Measurements from ENCODE around the gene PTH2. TPM values are rescaled to one million over a fixed set of nuclear protein-coding genes. Genes with fewer than 3 reads are reported as not detected.

The PTH2 gene
- polyA plus RNA-seq, 1 donor from 2014 or later = not detected

GRCh38 chr19:49470615-49470978 lies 47.4 kb upstream of the PTH2 start:
- Histone ChIP-seq H4K20me1 (ENCODE audit: insufficient read depth) (no peaks in the 10 kb centered on the region), H3K9me3 (ENCODE audit: low read length) (no peaks in the 10 kb centered on the region), H3K4me3 (ENCODE audit: low read length) (no peak overlapping the region), H3K79me2 (replicated peaks; ENCODE audit: insufficient read depth, low read length) (no peaks in the 10 kb centered on the region), H3K9ac (ENCODE audit: low read length) (no peak overlapping the region), H3K9me2 (ENCODE audit: insufficient read depth, low read length) (no peaks in the 10 kb centered on the region), H3K27ac (ENCODE audit: low read length) (no peak overlapping the region), H2AFZ (ENCODE audit: low read depth, low read length) (no peak overlapping the region), H3F3A (ENCODE audit: insufficient read depth, low read length, poor library complexity, severe bottlenecking) (no peaks in the 10 kb centered on the region), H3K36me3 (ENCODE audit: insufficient read depth, low read length) (no peaks in the 10 kb centered on the region), H3K4me2 (ENCODE audit: low read length) (no peak overlapping the region), H3K27me3 (ENCODE audit: insufficient read depth, low read depth, low read length) (peaks cover 4% of the 10 kb centered on the region)
- TF ChIP-seq SMC3 (conservative IDR thresholded peaks at IDR 0.05; ENCODE audit: poor library complexity) = no peak
- TF ChIP-seq RAD21 (conservative IDR thresholded peaks at IDR 0.05) = no peak
- no peak for TF ChIP-seq POLR2AphosphoS5 (IDR thresholded peaks at IDR 0.05)
- TF ChIP-seq TAF1 (IDR thresholded peaks at IDR 0.05; ENCODE audit: low read depth) = no peak
- no peak for TF ChIP-seq CTCF (IDR thresholded peaks at IDR 0.05; ENCODE audit: poor library complexity, severe bottlenecking)
- TF ChIP-seq MXI1 (conservative IDR thresholded peaks at IDR 0.05; ENCODE audit: poor library complexity, severe bottlenecking) = no peak
- no peak for TF ChIP-seq EZH2 (IDR thresholded peaks at IDR 0.05; ENCODE audit: borderline replicate concordance, insufficient read depth, low read length, poor library complexity, severe bottlenecking)
- TF ChIP-seq EP300 (conservative IDR thresholded peaks at IDR 0.05; ENCODE audit: poor library complexity, severe bottlenecking) = no peak
- no peak for TF ChIP-seq REST (IDR thresholded peaks at IDR 0.05; ENCODE audit: borderline replicate concordance)

GRCh38 chr19:49469828-49470614 lies 46.8 kb upstream of the PTH2 start:
- TF ChIP-seq EP300 (conservative IDR thresholded peaks at IDR 0.05; ENCODE audit: poor library complexity, severe bottlenecking) (no peak), SMC3 (conservative IDR thresholded peaks at IDR 0.05; ENCODE audit: poor library complexity) (no peak), REST (IDR thresholded peaks at IDR 0.05; ENCODE audit: borderline replicate concordance) (no peak), EZH2 (IDR thresholded peaks at IDR 0.05; ENCODE audit: borderline replicate concordance, insufficient read depth, low read length, poor library complexity, severe bottlenecking) (no peak)
- Histone ChIP-seq H3K9me3 (ENCODE audit: low read length) (no peaks in the 10 kb centered on the region), H3K4me2 (ENCODE audit: low read length) (no peak overlapping the region), H3F3A (ENCODE audit: insufficient read depth, low read length, poor library complexity, severe bottlenecking) (no peaks in the 10 kb centered on the region), H3K27ac (ENCODE audit: low read length) (no peak overlapping the region), H3K27me3 (ENCODE audit: insufficient read depth, low read depth, low read length) (peaks cover under 1% of the 10 kb centered on the region), H4K20me1 (ENCODE audit: insufficient read depth) (no peaks in the 10 kb centered on the region), H3K79me2 (replicated peaks; ENCODE audit: insufficient read depth, low read length) (no peaks in the 10 kb centered on the region), H2AFZ (ENCODE audit: low read depth, low read length) (no peak overlapping the region), H3K4me3 (ENCODE audit: low read length) (no peak overlapping the region), H3K9me2 (ENCODE audit: insufficient read depth, low read length) (no peaks in the 10 kb centered on the region), H3K36me3 (ENCODE audit: insufficient read depth, low read length) (no peaks in the 10 kb centered on the region), H3K9ac (ENCODE audit: low read length) (no peak overlapping the region)

All from neural cell (in vitro differentiated cells).